H1 (cell line): ENCODE data around the gene EXD3.
"Not testable (repeated sequence)": the region's sequence is repeated elsewhere in the genome, so short reads cannot be mapped to it uniquely, and the experiment has no call there.

Source experiments
- CHD2 ChIP-seq: IDR thresholded peaks from 2 replicates; pipeline ENCODE4 v1.6.1; 2012; ENCODE audit warnings: low read length, improper control_type of control experiment
- EZH2 ChIP-seq: fragments of 200-600 bp; sonication (generic); IDR thresholded peaks from 2 replicates; pipeline ENCODE4 v1.7.1; 2012; ENCODE audit warnings: low read depth, mild to moderate bottlenecking, moderate library complexity, low read length, inconsistent platforms; ENCODE audit not compliant: severe bottlenecking
- HDAC2 ChIP-seq, 2 experiments: fragments of 300-600 bp in 1 of 2; sonication (generic) in 1 of 2; IDR thresholded peaks; 2 replicates each; pipeline ENCODE4 v1.6.1; 2011 to 2012; ENCODE audit warnings: low read depth in 2 of 2, low read length in 2 of 2, mild to moderate bottlenecking in 2 of 2, moderate library complexity in 2 of 2, borderline replicate concordance in 1 of 2, inconsistent platforms in 1 of 2
- RFX5 ChIP-seq: IDR thresholded peaks from 2 replicates; pipeline ENCODE4 v1.6.1; 2011; ENCODE audit warnings: low read depth, low read length, improper control_type of control experiment, borderline replicate concordance
- SIX5 ChIP-seq: IDR thresholded peaks from 2 replicates; pipeline ENCODE4 v1.6.1; 2011; ENCODE audit warnings: mild to moderate bottlenecking, low read depth, low read length
- YY1 ChIP-seq: IDR thresholded peaks from 2 replicates; pipeline ENCODE4 v1.6.1; 2011; ENCODE audit warnings: low read depth, mild to moderate bottlenecking, low read length

- TF ChIP-seq RFX5; SIX5; EZH2; HDAC2 (IDR thresholded peaks at IDR 0.05; ENCODE audit: borderline replicate concordance in 1 of 2, low read depth in 2 of 2, low read length in 2 of 2); YY1; CHD2: not testable (repeated sequence)
Observed at GRCh38 chr9:137410236-137410890, 12.6 kb downstream of the EXD3 start.
